KMS-11 (cell line): ENCODE measurements around the gene CALML3.

ENCODE experiments used
- H2AFZ ChIP-seq: fragments of 200-600 bp; sonication (generic); 2 replicates; pipeline ENCODE4 v1.6.1; 2016; ENCODE audit warnings: antibody characterized with exemption, mixed run types, low read depth
- H3K27ac ChIP-seq: fragments of 200-600 bp; sonication (generic); 2 replicates; pipeline ENCODE4 v1.6.1; 2016; ENCODE audit warnings: mild to moderate bottlenecking, mixed run types
- H3K27me3 ChIP-seq: fragments of 200-600 bp; sonication (generic); 2 replicates; pipeline ENCODE4 v1.6.1; 2017; ENCODE audit warnings: mild to moderate bottlenecking, low read depth, mixed run types, moderate library complexity; ENCODE audit not compliant: insufficient read depth
- H3K36me3 ChIP-seq: fragments of 200-600 bp; sonication (generic); 2 replicates; pipeline ENCODE4 v1.6.1; 2017; ENCODE audit warnings: mild to moderate bottlenecking, mixed run types; ENCODE audit not compliant: insufficient read depth
- H3K4me1 ChIP-seq: fragments of 200-600 bp; sonication (generic); 2 replicates; pipeline ENCODE4 v1.6.1; 2016; ENCODE audit warnings: mild to moderate bottlenecking, low read depth, mixed run types; ENCODE audit not compliant: poor library complexity, severe bottlenecking
- H3K4me2 ChIP-seq: fragments of 200-600 bp; sonication (generic); 2 replicates; pipeline ENCODE4 v1.7.0; 2016; ENCODE audit warnings: mild to moderate bottlenecking, mixed run types
- H3K4me3 ChIP-seq: fragments of 200-600 bp; sonication (generic); IDR thresholded peaks from 2 replicates; pipeline ENCODE4 v1.6.1; 2017; ENCODE audit warnings: low read depth, low read length, mixed read lengths; ENCODE audit not compliant: insufficient read depth
- H3K79me2 ChIP-seq: fragments of 200-600 bp; sonication (generic); 2 replicates; pipeline ENCODE4 v1.6.1; 2016; ENCODE audit warnings: low read depth, mixed run types; ENCODE audit not compliant: insufficient read depth
- H3K9ac ChIP-seq: fragments of 200-600 bp; sonication (generic); 2 replicates; pipeline ENCODE4 v1.6.1; 2016; ENCODE audit warnings: mild to moderate bottlenecking, mixed run types
- H4K20me1 ChIP-seq: fragments of 200-600 bp; sonication (generic); 2 replicates; pipeline ENCODE4 v1.6.1; 2016; ENCODE audit warnings: mild to moderate bottlenecking, mixed run types; ENCODE audit not compliant: insufficient read depth
- CTCF ChIP-seq: fragments of 200-600 bp; sonication (generic); conservative IDR thresholded peaks from 2 replicates; pipeline ENCODE4 v1.6.1; 2017; ENCODE audit warnings: low read depth, mild to moderate bottlenecking, antibody characterized with exemption, low read length, moderate library complexity, mixed read lengths

The CALML3 gene

GRCh38 chr10:5565671-5566581 lies 41.2 kb downstream of the CALML3 start:
- Histone ChIP-seq H4K20me1 (no peaks in the 10 kb centered on the region), H3K9ac (no peak overlapping the region), H3K36me3 (no peaks in the 10 kb centered on the region), H3K4me2 (no peak overlapping the region), H3K27ac (no peak overlapping the region), H3K79me2 (no peaks in the 10 kb centered on the region), H3K4me3 (no peak overlapping the region), H3K27me3 (no peaks in the 10 kb centered on the region), H3K4me1 (no peaks in the 10 kb centered on the region), H2AFZ (no peak overlapping the region)
- no peak for TF ChIP-seq CTCF

- no peak overlapping the region for H3K9ac ChIP-seq
- H3K27me3 ChIP-seq, result no peaks in the 10 kb centered on the region
- H3K79me2 ChIP-seq, result no peaks in the 10 kb centered on the region
- H3K36me3 ChIP-seq, result no peaks in the 10 kb centered on the region
- H2AFZ ChIP-seq, result no peak overlapping the region
- no peak for TF ChIP-seq CTCF
- no peak overlapping the region for H3K4me3 ChIP-seq
- H4K20me1 ChIP-seq, result no peaks in the 10 kb centered on the region
- H3K4me1 ChIP-seq, result no peaks in the 10 kb centered on the region
- no peak overlapping the region for H3K27ac ChIP-seq
- H3K4me2 ChIP-seq, result no peak overlapping the region
These were observed 41.9 kb downstream of the CALML3 start for GRCh38 chr10:5566614-5567013.

GRCh38 chr10:5567477-5567876 lies 42.7 kb downstream of the CALML3 start:
- no peak overlapping the region for H3K4me2 ChIP-seq
- H4K20me1 ChIP-seq, result no peaks in the 10 kb centered on the region
- H2AFZ ChIP-seq, result no peak overlapping the region
- H3K79me2 ChIP-seq, result no peaks in the 10 kb centered on the region
- H3K27ac ChIP-seq, result no peak overlapping the region
- no peak for TF ChIP-seq CTCF
- H3K9ac ChIP-seq, result no peak overlapping the region
- H3K4me3 ChIP-seq, result no peak overlapping the region
- no peaks in the 10 kb centered on the region for H3K27me3 ChIP-seq
- H3K36me3 ChIP-seq, result no peaks in the 10 kb centered on the region
- H3K4me1 ChIP-seq, result no peaks in the 10 kb centered on the region

- H3K4me1 ChIP-seq, result no peaks in the 10 kb centered on the region
- H4K20me1 ChIP-seq, result no peaks in the 10 kb centered on the region
- no peaks in the 10 kb centered on the region for H3K79me2 ChIP-seq
- H3K27ac ChIP-seq, result no peak overlapping the region
- no peak overlapping the region for H3K9ac ChIP-seq
- no peak overlapping the region for H3K4me3 ChIP-seq
- H3K27me3 ChIP-seq, result no peaks in the 10 kb centered on the region
- no peaks in the 10 kb centered on the region for H3K36me3 ChIP-seq
- TF ChIP-seq CTCF, result no peak
- no peak overlapping the region for H2AFZ ChIP-seq
- no peak overlapping the region for H3K4me2 ChIP-seq
These were observed 44.2 kb downstream of the CALML3 start for GRCh38 chr10:5568984-5569383.
